ENCODE measurements around the gene COPA. TPM values are rescaled to one million over a fixed set of nuclear protein-coding genes. Genes with fewer than 3 reads are reported as not detected.

Gene COPA
- total RNA-seq, 2 donors from 2014 or later: 154 to 163 TPM

- no peak for DNase-seq
- intact Hi-C loops (cut with DNase I): no loop called here
Observed at GRCh38 chr1:160346958-160347357, 3.9 kb upstream of the COPA start.

DNA sequence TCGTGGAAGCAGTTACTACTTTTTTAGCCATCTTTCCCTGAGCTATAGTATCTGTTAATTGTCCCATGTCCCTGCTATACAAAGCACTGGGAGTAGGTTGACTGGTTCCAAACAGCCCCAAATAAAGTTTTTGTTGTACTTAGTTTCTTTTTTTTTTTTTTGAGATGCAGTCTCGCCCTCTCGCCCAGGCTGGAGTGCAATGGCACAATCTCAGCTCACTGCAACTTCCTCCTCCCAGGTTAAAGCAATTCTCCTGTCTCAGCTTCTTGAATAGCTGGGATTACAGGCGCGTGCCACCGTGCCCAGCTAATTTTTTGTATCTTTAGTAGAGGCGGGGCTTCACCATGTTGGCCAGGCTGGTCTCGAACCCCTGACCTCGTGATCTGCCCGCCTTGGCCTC lies 3.4 kb upstream of the COPA start:
- no peak overlapping the region for H3K9ac ChIP-seq (ENCODE audit: low read depth in 2 of 2, low read length in 2 of 2)
- TF ChIP-seq, protein P1, sequence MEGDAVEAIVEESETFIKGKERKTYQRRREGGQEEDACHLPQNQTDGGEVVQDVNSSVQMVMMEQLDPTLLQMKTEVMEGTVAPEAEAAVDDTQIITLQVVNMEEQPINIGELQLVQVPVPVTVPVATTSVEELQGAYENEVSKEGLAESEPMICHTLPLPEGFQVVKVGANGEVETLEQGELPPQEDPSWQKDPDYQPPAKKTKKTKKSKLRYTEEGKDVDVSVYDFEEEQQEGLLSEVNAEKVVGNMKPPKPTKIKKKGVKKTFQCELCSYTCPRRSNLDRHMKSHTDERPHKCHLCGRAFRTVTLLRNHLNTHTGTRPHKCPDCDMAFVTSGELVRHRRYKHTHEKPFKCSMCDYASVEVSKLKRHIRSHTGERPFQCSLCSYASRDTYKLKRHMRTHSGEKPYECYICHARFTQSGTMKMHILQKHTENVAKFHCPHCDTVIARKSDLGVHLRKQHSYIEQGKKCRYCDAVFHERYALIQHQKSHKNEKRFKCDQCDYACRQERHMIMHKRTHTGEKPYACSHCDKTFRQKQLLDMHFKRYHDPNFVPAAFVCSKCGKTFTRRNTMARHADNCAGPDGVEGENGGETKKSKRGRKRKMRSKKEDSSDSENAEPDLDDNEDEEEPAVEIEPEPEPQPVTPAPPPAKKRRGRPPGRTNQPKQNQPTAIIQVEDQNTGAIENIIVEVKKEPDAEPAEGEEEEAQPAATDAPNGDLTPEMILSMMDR (IDR thresholded peaks at IDR 0.05): no peak
- intact Hi-C loops (cut with DNase I): no loop called here
- H3K27me3 ChIP-seq: no peaks in the 10 kb centered on the region
- peaks cover 7% of the 10 kb centered on the region for H3K36me3 ChIP-seq
- no peaks in the 10 kb centered on the region for H3K9me3 ChIP-seq
- no peaks in the 10 kb centered on the region for H3K4me1 ChIP-seq
- no peak for DNase-seq
- H3K4me3 ChIP-seq: no peak overlapping the region
- no peak overlapping the region for H3K27ac ChIP-seq

More at GRCh38 chr1:160346958-160347357, 3.9 kb upstream of the COPA start:
- Histone ChIP-seq H3K9ac (ENCODE audit: low read depth in 2 of 2, low read length in 2 of 2) (no peak overlapping the region), H3K4me1 (no peaks in the 10 kb centered on the region), H3K27ac (no peak overlapping the region), H3K27me3 (no peaks in the 10 kb centered on the region), H3K9me3 (no peaks in the 10 kb centered on the region), H3K36me3 (peaks cover 8% of the 10 kb centered on the region), H3K4me3 (no peak overlapping the region)
- TF ChIP-seq, protein P1 (IDR thresholded peaks at IDR 0.05): no peak

GRCh38 chr1:160344936-160345335 lies 1.9 kb upstream of the COPA start:
- Histone ChIP-seq H3K27ac (no peak overlapping the region), H3K36me3 (no peaks in the 10 kb centered on the region), H3K9ac (ENCODE audit: low read depth in 2 of 2, low read length in 2 of 2) (no peak overlapping the region), H3K4me1 (peaks cover 7% of the 10 kb centered on the region), H3K27me3 (no peaks in the 10 kb centered on the region), H3K9me3 (no peaks in the 10 kb centered on the region), H3K4me3 (no peak overlapping the region)
- no peak for DNase-seq
- intact Hi-C loops (cut with DNase I): no loop called here
- TF ChIP-seq, protein P1 (IDR thresholded peaks at IDR 0.05): no peak

- Histone ChIP-seq H3K36me3 (no peaks in the 10 kb centered on the region), H3K4me3 (peak overlapping the region; percentile 88), H3K4me1 (peaks cover 9% of the 10 kb centered on the region), H3K9ac (ENCODE audit: low read depth in 2 of 2, low read length in 2 of 2) (no peak overlapping the region), H3K27ac (no peak overlapping the region), H3K9me3 (no peaks in the 10 kb centered on the region), H3K27me3 (no peaks in the 10 kb centered on the region)
- TF ChIP-seq, protein P1 (IDR thresholded peaks at IDR 0.05): no peak
- intact Hi-C loops (cut with DNase I): no loop called here
- DNase-seq: no peak
Observed at GRCh38 chr1:160344241-160344640, 1.2 kb upstream of the COPA start.

GRCh38 chr1:160342526-160342925 lies 524 bp downstream of the COPA start:
- Histone ChIP-seq H3K36me3 (peaks cover 7% of the 10 kb centered on the region), H3K4me3 (peak overlapping the region; percentile 88), H3K27me3 (no peaks in the 10 kb centered on the region), H3K9me3 (no peaks in the 10 kb centered on the region), H3K4me1 (peaks cover 9% of the 10 kb centered on the region), H3K27ac (peak overlapping the region; percentile 73), H3K9ac (ENCODE audit: low read depth in 2 of 2, low read length in 2 of 2) (peak overlapping the region; percentile 92 to 97)
- DNase-seq: peak; percentile 25
- intact Hi-C loops (cut with DNase I): no loop called here
- TF ChIP-seq, protein P1 (IDR thresholded peaks at IDR 0.05): no peak
